Activated T-cell treated with anti-CD3 and anti-CD28 coated beads, Interleukin-2, amount 50 U/mL, for 72 hours (primary cell): ENCODE measurements around the gene DNAJB8. TPM values are rescaled to one million over a fixed set of nuclear protein-coding genes. Genes with fewer than 3 reads are reported as not detected.

ENCODE experiments used
- ATAC-seq, 2 donors: fragments of 150-1000 bp; cut with Tn5 transposase; replicated peaks in 1 of 2; 2 replicates each; pipeline ENCODE4 v1.10.0; 2021; ENCODE audit warnings: moderate library complexity in 2 of 2, mild to moderate bottlenecking in 1 of 2
- DNase-seq, 2 donors: peaks; one replicate each; pipeline ENCODE4 v3.0.0; 2021 to 2022; ENCODE audit warnings: mixed read lengths in 1 of 2
- H3K27ac Mint-ChIP-seq: one replicate; pipeline ENCODE4 v1.8.0; 2022; ENCODE audit warnings: mild to moderate bottlenecking, moderate library complexity, mixed read lengths
- H3K27me3 Mint-ChIP-seq: one replicate; pipeline ENCODE4 v1.8.0; 2022; ENCODE audit warnings: low read depth, mixed read lengths
- H3K36me3 Mint-ChIP-seq, 2 donors: one replicate each; pipeline ENCODE4 v1.8.0; 2022; ENCODE audit warnings: mixed read lengths in 2 of 2, mild to moderate bottlenecking in 1 of 2; ENCODE audit not compliant: insufficient read depth in 2 of 2
- H3K4me1 Mint-ChIP-seq: one replicate; pipeline ENCODE4 v1.8.0; 2022; ENCODE audit warnings: low read depth, mixed read lengths
- H3K4me3 Mint-ChIP-seq, 2 donors: one replicate each; pipeline ENCODE4 v1.8.0; 2022; ENCODE audit warnings: mild to moderate bottlenecking in 2 of 2, mixed read lengths in 2 of 2, moderate library complexity in 2 of 2
- H3K9me3 Mint-ChIP-seq, 2 donors: one replicate each; pipeline ENCODE4 v1.8.0; 2022; ENCODE audit warnings: mixed read lengths in 2 of 2
- total RNA-seq, 2 donors: library from RNA; stranded (reverse); gene quantifications; one replicate each; pipeline ENCODE4 v1.2.3, GENCODE V29; 2022

Gene DNAJB8
- total RNA-seq, 2 donors from 2014 or later, result not detected

- Mint-ChIP-seq H3K4me3 (no peak overlapping the region), H3K27ac (no peak overlapping the region), H3K4me1 (no peaks in the 10 kb centered on the region), H3K27me3 (peaks cover 27% of the 10 kb centered on the region), H3K36me3 (no peaks in the 10 kb centered on the region), H3K9me3 (no peaks in the 10 kb centered on the region)
- no peak for ATAC-seq
- no peak for DNase-seq
Measured at GRCh38 chr3:128473737-128474136, 7.0 kb upstream of the DNAJB8 start.

DNA sequence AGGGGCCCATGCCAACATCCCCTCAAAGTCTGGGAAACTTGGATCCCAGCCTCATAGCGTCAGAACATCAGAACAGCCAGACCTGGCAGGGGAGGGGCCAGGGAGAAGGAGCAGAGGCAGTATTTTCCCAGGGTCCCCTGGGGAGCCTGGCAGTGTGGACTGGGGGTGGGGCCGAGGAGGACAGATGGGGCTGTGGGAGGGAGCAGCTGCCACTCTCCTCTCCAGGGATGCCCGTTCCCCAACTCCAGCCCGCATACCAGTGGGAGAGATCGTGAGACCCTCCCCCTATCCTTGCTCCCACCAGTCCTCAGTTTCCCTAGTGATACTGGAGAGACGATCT lies 6.5 kb upstream of the DNAJB8 start:
- no peak overlapping the region for H3K4me3 Mint-ChIP-seq
- H3K9me3 Mint-ChIP-seq, result no peaks in the 10 kb centered on the region
- H3K36me3 Mint-ChIP-seq, result no peaks in the 10 kb centered on the region
- ATAC-seq, result no peak
- H3K4me1 Mint-ChIP-seq, result no peaks in the 10 kb centered on the region
- no peak overlapping the region for H3K27ac Mint-ChIP-seq
- H3K27me3 Mint-ChIP-seq, result peaks cover 21% of the 10 kb centered on the region
- no peak for DNase-seq

DNA sequence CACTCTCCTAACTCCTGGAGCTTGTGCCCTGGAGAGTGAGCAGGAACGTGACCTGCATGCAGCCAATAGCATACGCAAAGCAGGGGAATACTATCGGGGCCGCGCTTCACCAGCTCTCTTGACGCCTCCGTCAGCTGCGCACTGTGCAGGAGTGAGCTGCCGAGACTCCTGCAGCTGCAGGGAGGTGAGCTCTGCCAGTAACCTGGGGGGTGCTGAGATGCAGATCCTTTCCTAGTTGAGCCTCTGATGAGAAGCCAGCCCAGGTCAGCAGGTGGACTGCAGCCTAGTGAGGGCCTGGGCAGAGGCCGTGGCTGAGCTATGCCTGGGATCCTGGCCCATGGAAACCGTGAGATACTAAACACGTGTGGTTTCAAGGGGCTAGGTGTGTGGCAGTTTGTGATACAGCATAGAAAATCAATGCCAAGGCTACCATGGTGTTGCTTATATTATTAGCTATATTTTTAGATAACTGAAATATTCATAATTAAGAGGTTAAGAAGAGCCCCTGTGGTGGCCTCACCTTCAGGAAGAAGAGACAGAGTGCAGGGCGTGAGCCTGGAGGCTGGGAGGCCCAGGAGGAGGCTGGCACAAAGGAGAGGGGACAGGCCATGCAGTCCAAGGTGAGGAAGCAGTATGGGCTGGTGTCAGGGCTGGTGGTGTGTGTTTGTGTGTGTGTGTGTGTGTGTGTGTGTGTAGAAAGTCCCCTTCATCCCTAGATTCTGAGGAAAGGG lies 5.9 kb upstream of the DNAJB8 start:
- H3K4me3 Mint-ChIP-seq, result no peak overlapping the region
- H3K9me3 Mint-ChIP-seq, result no peaks in the 10 kb centered on the region
- H3K4me1 Mint-ChIP-seq, result no peaks in the 10 kb centered on the region
- peaks cover 16% of the 10 kb centered on the region for H3K27me3 Mint-ChIP-seq
- DNase-seq (no peak), ATAC-seq (no peak)
- H3K27ac Mint-ChIP-seq, result no peak overlapping the region
- H3K36me3 Mint-ChIP-seq, result no peaks in the 10 kb centered on the region

DNA sequence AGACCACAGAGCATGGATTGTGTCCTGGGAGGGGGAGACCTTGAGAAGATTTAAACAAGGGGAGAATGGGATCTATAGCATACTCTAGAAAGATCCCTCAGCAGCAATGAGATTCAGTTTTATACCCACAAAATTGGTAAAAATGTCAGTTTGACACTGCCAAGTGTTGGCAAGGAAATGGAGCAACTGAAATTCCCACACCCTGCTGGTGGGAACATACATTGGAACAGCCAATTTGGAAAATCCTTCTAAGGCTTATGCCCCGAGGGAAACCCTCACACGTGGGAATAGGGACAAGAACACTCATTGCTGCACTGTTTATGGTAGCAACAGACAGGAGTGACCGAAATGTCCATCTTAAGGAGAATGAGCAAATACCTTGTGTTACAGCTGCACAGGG lies 5.0 kb upstream of the DNAJB8 start:
- Mint-ChIP-seq H3K36me3 (no peaks in the 10 kb centered on the region), H3K4me1 (peaks cover 8% of the 10 kb centered on the region), H3K9me3 (no peaks in the 10 kb centered on the region), H3K4me3 (no peak overlapping the region), H3K27me3 (peaks cover 20% of the 10 kb centered on the region), H3K27ac (no peak overlapping the region)
- DNase-seq (no peak), ATAC-seq (no peak)

DNA sequence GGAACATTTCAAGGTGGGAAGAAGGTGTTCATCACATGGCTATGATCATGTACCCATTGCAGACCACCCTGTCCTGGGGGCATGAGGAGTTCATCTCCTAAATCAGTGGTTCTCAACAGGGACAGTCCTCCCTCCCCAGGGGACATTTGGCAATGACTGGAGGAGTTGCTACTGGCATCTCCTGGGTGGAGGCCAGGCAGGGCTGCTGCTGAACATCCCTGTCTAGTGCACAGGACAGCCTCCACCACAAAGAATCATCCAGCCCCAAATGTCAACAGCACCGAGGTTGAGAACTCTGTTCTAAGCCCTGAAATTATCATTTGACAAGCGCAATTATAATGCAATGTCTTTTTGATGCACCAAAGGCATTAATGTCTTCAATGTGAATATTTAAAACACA lies 4.4 kb upstream of the DNAJB8 start:
- no peaks in the 10 kb centered on the region for H3K36me3 Mint-ChIP-seq
- DNase-seq (no peak), ATAC-seq (no peak)
- H3K4me3 Mint-ChIP-seq, result no peak overlapping the region
- H3K4me1 Mint-ChIP-seq, result peaks cover 9% of the 10 kb centered on the region
- H3K27me3 Mint-ChIP-seq, result peaks cover 22% of the 10 kb centered on the region
- H3K27ac Mint-ChIP-seq, result no peak overlapping the region
- no peaks in the 10 kb centered on the region for H3K9me3 Mint-ChIP-seq

DNA sequence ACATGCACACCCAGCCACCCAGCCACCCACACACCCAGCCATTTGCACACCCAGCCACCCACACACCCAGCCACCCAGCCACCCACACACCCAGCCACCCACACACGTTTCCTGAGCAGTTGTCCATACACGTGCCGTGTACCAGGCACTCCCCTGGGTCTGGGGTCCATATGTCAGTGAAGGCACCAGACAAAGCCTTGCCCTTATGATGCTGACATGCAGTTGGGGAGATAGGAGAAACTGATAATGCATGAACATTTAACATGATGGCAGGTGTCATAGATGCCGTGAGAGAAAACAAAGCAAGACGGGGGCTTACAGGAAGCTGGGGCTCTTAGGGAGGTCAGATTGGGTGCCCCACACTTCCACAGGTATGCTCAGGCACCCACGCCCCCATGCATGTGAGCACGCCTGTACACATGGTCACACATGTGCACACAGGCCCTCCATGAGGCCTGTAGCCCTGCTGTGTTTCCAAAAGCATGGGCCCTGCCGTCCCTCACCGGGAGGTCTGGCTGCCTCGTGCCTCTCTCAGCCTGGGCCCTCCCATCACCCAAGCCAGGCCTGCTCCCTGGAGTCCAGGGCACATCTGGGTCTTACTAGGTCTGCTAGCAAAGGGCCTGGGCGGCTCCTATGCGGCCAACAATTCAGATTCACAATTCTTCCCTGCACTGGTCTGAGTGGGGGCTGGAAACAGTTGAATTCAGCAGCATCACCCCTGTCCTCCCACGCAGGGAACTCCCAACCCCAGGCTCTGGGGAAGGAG lies 3.6 kb upstream of the DNAJB8 start:
- H3K27me3 Mint-ChIP-seq, result peaks cover 27% of the 10 kb centered on the region
- peaks cover 9% of the 10 kb centered on the region for H3K4me1 Mint-ChIP-seq
- no peak overlapping the region for H3K4me3 Mint-ChIP-seq
- ATAC-seq (no peak), DNase-seq (no peak)
- H3K27ac Mint-ChIP-seq, result no peak overlapping the region
- no peaks in the 10 kb centered on the region for H3K36me3 Mint-ChIP-seq
- H3K9me3 Mint-ChIP-seq, result no peaks in the 10 kb centered on the region

GRCh38 chr3:128469556-128469955 lies 2.9 kb upstream of the DNAJB8 start:
- Mint-ChIP-seq H3K9me3 (no peaks in the 10 kb centered on the region), H3K27me3 (peaks cover 35% of the 10 kb centered on the region), H3K4me1 (peaks cover 9% of the 10 kb centered on the region), H3K4me3 (no peak overlapping the region), H3K36me3 (no peaks in the 10 kb centered on the region), H3K27ac (no peak overlapping the region)
- ATAC-seq (no peak), DNase-seq (no peak)

DNA sequence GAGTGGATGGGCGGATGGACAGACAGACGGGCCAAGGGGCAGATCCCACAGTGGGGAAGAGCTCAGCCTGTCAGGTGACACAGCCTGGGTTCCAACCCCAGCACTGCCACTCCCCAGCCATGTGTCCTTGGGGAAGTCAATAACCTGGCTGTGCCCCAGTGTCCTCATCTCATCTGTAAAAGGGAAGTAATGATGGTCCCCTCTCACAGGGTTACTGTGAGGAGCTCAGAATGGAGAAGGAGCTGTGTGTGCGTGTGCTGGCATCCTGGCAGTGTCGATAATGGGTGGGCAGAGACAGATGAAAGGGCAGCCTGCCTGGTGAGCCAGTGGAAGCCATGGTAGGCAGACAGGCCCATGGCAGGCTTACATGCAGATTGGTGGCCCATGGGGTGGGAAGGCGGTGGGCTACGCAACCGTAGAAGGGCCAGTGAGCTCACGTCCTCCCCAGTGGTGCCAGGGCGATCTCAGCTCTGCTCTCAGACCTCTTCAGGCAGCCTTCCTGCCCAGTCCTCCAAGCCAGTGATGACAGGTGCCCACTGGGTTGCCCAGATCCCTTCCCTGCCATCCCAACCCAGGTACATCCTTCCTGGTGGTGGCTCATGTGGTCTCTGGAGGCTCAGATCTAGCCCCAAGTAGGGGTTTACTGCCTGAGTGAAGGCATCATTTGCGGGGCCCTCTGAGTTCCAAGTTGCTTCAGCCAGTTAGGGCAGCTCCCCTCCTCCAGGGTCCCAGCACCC lies 2.3 kb upstream of the DNAJB8 start:
- Mint-ChIP-seq H3K4me3 (no peak overlapping the region), H3K4me1 (peaks cover 9% of the 10 kb centered on the region), H3K9me3 (no peaks in the 10 kb centered on the region), H3K27me3 (peaks cover 35% of the 10 kb centered on the region), H3K36me3 (no peaks in the 10 kb centered on the region), H3K27ac (no peak overlapping the region)
- ATAC-seq (no peak), DNase-seq (no peak)

DNA sequence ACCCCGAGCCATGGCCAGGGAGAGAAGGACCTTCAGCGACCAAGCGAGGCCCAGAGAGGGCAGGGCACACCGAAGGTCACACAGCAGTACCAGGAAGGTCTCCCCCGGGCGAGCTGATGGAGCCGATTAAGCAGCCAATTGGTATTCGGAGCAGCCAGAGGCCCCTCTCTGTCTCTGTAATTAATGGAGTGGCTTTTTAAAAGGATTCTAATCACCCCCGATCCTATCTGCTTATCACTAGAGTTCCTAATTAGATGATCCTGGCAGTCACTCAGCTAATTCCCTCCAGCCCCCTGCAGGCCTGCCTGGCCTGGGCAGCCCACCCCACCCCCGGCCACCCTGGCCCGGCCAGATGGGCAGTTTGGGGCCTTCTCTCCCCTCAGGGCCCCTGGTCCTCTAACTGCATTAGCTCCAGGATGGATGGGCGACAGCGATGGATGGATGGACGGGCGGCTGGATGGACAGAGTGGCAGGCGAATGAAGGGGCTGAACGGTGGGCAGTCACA lies 1.6 kb upstream of the DNAJB8 start:
- peaks cover 35% of the 10 kb centered on the region for H3K27me3 Mint-ChIP-seq

DNA sequence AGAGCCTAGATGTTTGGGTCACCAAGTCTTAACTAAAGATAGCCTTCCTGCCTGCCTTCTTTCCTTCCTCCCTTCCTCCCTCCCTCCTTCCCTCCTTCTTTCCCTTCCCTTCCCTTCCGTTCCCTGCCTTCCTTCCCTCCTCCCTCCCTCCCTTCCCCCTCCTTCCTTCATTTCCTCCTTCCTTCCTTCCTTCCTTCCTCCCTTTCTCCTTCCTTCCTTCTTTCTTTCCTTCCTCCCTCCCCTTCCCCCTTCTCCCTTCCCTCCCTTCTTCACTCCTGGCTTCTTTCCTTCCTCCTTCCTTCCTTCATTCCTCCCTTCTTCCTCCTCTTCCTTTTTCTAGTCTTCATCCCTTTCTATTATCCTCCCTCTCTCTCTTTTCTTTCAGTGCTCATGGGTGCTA lies 2.0 kb downstream of the DNAJB8 start:
- DNase-seq (no peak), ATAC-seq (no peak)
- H3K9me3 Mint-ChIP-seq, result no peaks in the 10 kb centered on the region
- peaks cover 9% of the 10 kb centered on the region for H3K4me1 Mint-ChIP-seq
- H3K27ac Mint-ChIP-seq, result no peak overlapping the region
- peaks cover 21% of the 10 kb centered on the region for H3K27me3 Mint-ChIP-seq
- H3K36me3 Mint-ChIP-seq, result no peaks in the 10 kb centered on the region
- H3K4me3 Mint-ChIP-seq, result no peak overlapping the region

More for the DNA sequence above, 1.6 kb upstream of the DNAJB8 start:
- ATAC-seq (no peak), DNase-seq (no peak)
- no peak overlapping the region for H3K4me3 Mint-ChIP-seq
- H3K27ac Mint-ChIP-seq, result no peak overlapping the region
- no peaks in the 10 kb centered on the region for H3K9me3 Mint-ChIP-seq
- H3K36me3 Mint-ChIP-seq, result no peaks in the 10 kb centered on the region
- H3K4me1 Mint-ChIP-seq, result peaks cover 9% of the 10 kb centered on the region

GRCh38 chr3:128464188-128464587 lies 2.5 kb downstream of the DNAJB8 start:
- H3K4me1 Mint-ChIP-seq, result peaks cover 9% of the 10 kb centered on the region
- H3K36me3 Mint-ChIP-seq, result no peaks in the 10 kb centered on the region
- DNase-seq (no peak), ATAC-seq (no peak)
- no peak overlapping the region for H3K27ac Mint-ChIP-seq
- no peak overlapping the region for H3K4me3 Mint-ChIP-seq
- no peaks in the 10 kb centered on the region for H3K9me3 Mint-ChIP-seq
- peaks cover 21% of the 10 kb centered on the region for H3K27me3 Mint-ChIP-seq

- no peak for ATAC-seq
- no peak overlapping the region for H3K4me3 Mint-ChIP-seq
- H3K27me3 Mint-ChIP-seq, result peaks cover 21% of the 10 kb centered on the region
- H3K36me3 Mint-ChIP-seq, result no peaks in the 10 kb centered on the region
- DNase-seq, result no peak
- no peak overlapping the region for H3K27ac Mint-ChIP-seq
- H3K9me3 Mint-ChIP-seq, result no peaks in the 10 kb centered on the region
- H3K4me1 Mint-ChIP-seq, result peaks cover 9% of the 10 kb centered on the region
Measured at GRCh38 chr3:128463771-128464170, 2.9 kb downstream of the DNAJB8 start.

GRCh38 chr3:128463354-128463753 lies 3.3 kb downstream of the DNAJB8 start:
- DNase-seq (no peak), ATAC-seq (no peak)
- Mint-ChIP-seq H3K4me1 (peaks cover 9% of the 10 kb centered on the region), H3K9me3 (no peaks in the 10 kb centered on the region), H3K4me3 (no peak overlapping the region), H3K36me3 (no peaks in the 10 kb centered on the region), H3K27ac (no peak overlapping the region), H3K27me3 (peaks cover 21% of the 10 kb centered on the region)
